H9 (cell line): ENCODE data around the gene OXCT1. TPM values are rescaled to one million over a fixed set of nuclear protein-coding genes. Genes with fewer than 3 reads are reported as not detected.

Experiments
- DNase-seq: peaks from one replicate; pipeline ENCODE4 v3.0.0-alpha.2; 2017
- H2AFZ ChIP-seq: one replicate; pipeline ENCODE4 v1.6.1; 2013; ENCODE audit warnings: mild to moderate bottlenecking, low read length, control low read depth, moderate library complexity
- H2AK5ac ChIP-seq: 2 replicates; pipeline ENCODE4 v1.6.1; 2013; ENCODE audit warnings: low read length, control low read depth, mixed read lengths; ENCODE audit not compliant: insufficient read length
- H2BK120ac ChIP-seq: one replicate; pipeline ENCODE4 v1.6.1; 2013; ENCODE audit warnings: low read depth, mild to moderate bottlenecking, low read length, control low read depth, inconsistent platforms; ENCODE audit not compliant: poor library complexity, severe bottlenecking
- H2BK12ac ChIP-seq: 2 replicates; pipeline ENCODE4 v1.6.1; 2013; ENCODE audit warnings: low read length, control low read depth, mixed read lengths, low read depth; ENCODE audit not compliant: insufficient read length
- H2BK15ac ChIP-seq: 2 replicates; pipeline ENCODE4 v1.6.1; 2013; ENCODE audit warnings: low read depth, low read length, control low read depth
- H2BK20ac ChIP-seq: one replicate; pipeline ENCODE4 v1.6.1; 2013; ENCODE audit warnings: low read depth, mild to moderate bottlenecking, low read length, control low read depth, inconsistent platforms; ENCODE audit not compliant: poor library complexity, severe bottlenecking
- H2BK5ac ChIP-seq: 2 replicates; pipeline ENCODE4 v1.6.1; 2013; ENCODE audit warnings: low read length, control low read depth, mixed read lengths; ENCODE audit not compliant: insufficient read length
- H3K14ac ChIP-seq: 2 replicates; pipeline ENCODE4 v1.6.1; 2013; ENCODE audit warnings: low read length, control low read depth; ENCODE audit not compliant: insufficient read depth
- H3K18ac ChIP-seq: 2 replicates; pipeline ENCODE4 v1.6.1; 2013; ENCODE audit warnings: low read depth, mild to moderate bottlenecking, mixed read lengths, low read length, control low read depth; ENCODE audit not compliant: insufficient read length
- H3K23ac ChIP-seq: 2 replicates; pipeline ENCODE4 v1.6.1; 2013; ENCODE audit warnings: low read length, control low read depth, mixed read lengths, low read depth; ENCODE audit not compliant: insufficient read length
- H3K23me2 ChIP-seq: 2 replicates; pipeline ENCODE4 v1.6.1; 2013; ENCODE audit warnings: low read depth, mild to moderate bottlenecking, mixed read lengths, low read length, control low read depth; ENCODE audit not compliant: insufficient read length, poor library complexity, severe bottlenecking
- H3K27ac ChIP-seq: 2 replicates; pipeline ENCODE4 v1.5.1; 2013; ENCODE audit warnings: low read length, control low read depth, mixed read lengths, low read depth; ENCODE audit not compliant: insufficient read length
- H3K27me3 ChIP-seq: 2 replicates; pipeline ENCODE4 v1.6.1; 2013; ENCODE audit warnings: low read length, control low read depth, inconsistent platforms; ENCODE audit not compliant: insufficient read depth
- H3K4ac ChIP-seq: 2 replicates; pipeline ENCODE4 v1.6.1; 2013; ENCODE audit warnings: low read depth, mild to moderate bottlenecking, control low read depth, inconsistent platforms, low read length, moderate library complexity
- H3K4me1 ChIP-seq: 2 replicates; pipeline ENCODE4 v1.6.1; 2013; ENCODE audit warnings: low read length, control low read depth, inconsistent platforms; ENCODE audit not compliant: insufficient read depth
- H3K4me2 ChIP-seq: 2 replicates; pipeline ENCODE4 v1.6.1; 2013; ENCODE audit warnings: low read length, control low read depth, mixed read lengths; ENCODE audit not compliant: insufficient read length, insufficient read depth
- H3K56ac ChIP-seq: 2 replicates; pipeline ENCODE4 v1.6.1; 2013; ENCODE audit warnings: low read depth, mild to moderate bottlenecking, mixed read lengths, low read length, control low read depth; ENCODE audit not compliant: insufficient read length
- H3K79me1 ChIP-seq: 2 replicates; pipeline ENCODE4 v1.6.1; 2013; ENCODE audit warnings: low read depth, mild to moderate bottlenecking, moderate library complexity, low read length, control low read depth, inconsistent platforms; ENCODE audit not compliant: insufficient read depth, poor library complexity, severe bottlenecking
- H3K79me2 ChIP-seq: 2 replicates; pipeline ENCODE4 v1.6.1; 2013; ENCODE audit warnings: low read length, control low read depth, inconsistent platforms; ENCODE audit not compliant: insufficient read depth
- H3K9ac ChIP-seq: 2 replicates; pipeline ENCODE4 v1.6.1; 2013; ENCODE audit warnings: low read length, control low read depth, mixed read lengths; ENCODE audit not compliant: insufficient read length; ENCODE audit errors: extremely low read depth
- H3K9me3 ChIP-seq: one replicate; pipeline ENCODE4 v1.6.1; 2013; ENCODE audit warnings: low read depth, low read length, inconsistent platforms; ENCODE audit not compliant: control insufficient read depth
- H3T11ph ChIP-seq: one replicate; pipeline ENCODE4 v1.6.1; 2013; ENCODE audit warnings: mild to moderate bottlenecking, low read length, control low read depth, inconsistent platforms
- H4K20me1 ChIP-seq: one replicate; pipeline ENCODE4 v1.6.1; 2013; ENCODE audit not compliant: control insufficient read depth, insufficient read length, insufficient read depth
- H4K5ac ChIP-seq: 2 replicates; pipeline ENCODE4 v1.6.1; 2013; ENCODE audit warnings: low read depth, mild to moderate bottlenecking, mixed read lengths, low read length, control low read depth; ENCODE audit not compliant: insufficient read length
- H4K8ac ChIP-seq: replicated peaks from 2 replicates; pipeline ENCODE4 v1.6.1; 2013; ENCODE audit warnings: low read length, control low read depth, mixed read lengths, low read depth; ENCODE audit not compliant: insufficient read length
- H4K91ac ChIP-seq: 2 replicates; pipeline ENCODE4 v1.6.1; 2013; ENCODE audit warnings: low read depth, mild to moderate bottlenecking, moderate library complexity, mixed read lengths, low read length, control low read depth; ENCODE audit not compliant: insufficient read length
- H3K27ac Mint-ChIP-seq, 3 experiments: 2 replicates in 2 of 3; 3 replicates in 1 of 3; pipeline ENCODE4 v1.8.0; 2020 to 2021; ENCODE audit warnings: mixed read lengths in 3 of 3, mild to moderate bottlenecking in 1 of 3, moderate library complexity in 1 of 3
- H3K27me3 Mint-ChIP-seq: 2 replicates; pipeline ENCODE4 v1.8.0; 2021; ENCODE audit warnings: low read depth, mild to moderate bottlenecking, moderate library complexity, mixed read lengths
- H3K36me3 Mint-ChIP-seq, 3 experiments: 2 replicates in 2 of 3; 3 replicates in 1 of 3; pipeline ENCODE4 v1.8.0; 2020 to 2021; ENCODE audit warnings: low read depth in 3 of 3, mixed read lengths in 3 of 3; ENCODE audit not compliant: insufficient read depth in 1 of 3
- H3K4me1 Mint-ChIP-seq, 2 experiments: 2 replicates each; pipeline ENCODE4 v1.8.0; 2020; ENCODE audit warnings: mixed read lengths in 2 of 2
- H3K4me3 Mint-ChIP-seq, 2 experiments: 2 replicates in 1 of 2; 3 replicates in 1 of 2; pipeline ENCODE4 v1.8.0; 2020 to 2021; ENCODE audit warnings: mild to moderate bottlenecking in 2 of 2, mixed read lengths in 2 of 2, moderate library complexity in 1 of 2
- H3K9me3 Mint-ChIP-seq, 2 experiments: 2 replicates in 1 of 2; 3 replicates in 1 of 2; pipeline ENCODE4 v1.8.0; 2020; ENCODE audit warnings: mild to moderate bottlenecking in 2 of 2, mixed read lengths in 2 of 2, moderate library complexity in 1 of 2
- CTCF ChIP-seq: fragments of 200-600 bp; sonication (generic); conservative IDR thresholded peaks from 3 replicates; pipeline ENCODE4 v1.8.0; 2021; ENCODE audit warnings: antibody characterized with exemption, mild to moderate bottlenecking
- total RNA-seq: library from RNA; stranded (reverse); gene quantifications from 2 replicates; pipeline ENCODE4 v1.2.1, GENCODE V29; 2021

The OXCT1 gene
- total RNA-seq, 1 experiment from 2014 or later, result 25.6 TPM

- Histone ChIP-seq H2BK5ac (no peak overlapping the region), H3T11ph (no peak overlapping the region), H3K27ac (no peak overlapping the region), H3K4ac (no peak overlapping the region), H4K91ac (no peak overlapping the region), H2AK5ac (no peak overlapping the region), H4K8ac (no peak overlapping the region), H2BK12ac (no peak overlapping the region), H4K5ac (no peak overlapping the region), H3K18ac (no peak overlapping the region), H3K56ac (no peak overlapping the region), H2BK15ac (no peak overlapping the region), H2BK120ac (no peak overlapping the region), H3K23me2 (no peaks in the 10 kb centered on the region), H3K9me3 (no peaks in the 10 kb centered on the region), H2BK20ac (no peak overlapping the region), H2AFZ (no peak overlapping the region), H3K14ac (no peak overlapping the region), H3K4me2 (no peak overlapping the region), H3K79me1 (no peaks in the 10 kb centered on the region), H3K27me3 (no peaks in the 10 kb centered on the region), H3K9ac (no peak overlapping the region), H4K20me1 (no peaks in the 10 kb centered on the region), H3K79me2 (no peaks in the 10 kb centered on the region), H3K4me1 (peaks cover 4% of the 10 kb centered on the region; the same call in 1 of the 2 replicates), H3K23ac (no peak overlapping the region)
- no peak for DNase-seq
- no peak for TF ChIP-seq CTCF
- no peak overlapping the region for H3K4me3 Mint-ChIP-seq
- H3K4me1 Mint-ChIP-seq, result peaks cover 6% of the 10 kb centered on the region in 2 experiments; a peak in 3 of 4 replicates
- H3K27me3 Mint-ChIP-seq, result no peaks in the 10 kb centered on the region
- H3K36me3 Mint-ChIP-seq, result 0 out of 7 replicates have a peak, but pooled peaks cover 0 to 3% (median 0%) of the 10 kb centered on the region in 3 experiments
- H3K27ac Mint-ChIP-seq, result no peak overlapping the region
- H3K9me3 Mint-ChIP-seq, result no peaks in the 10 kb centered on the region
Measured at GRCh38 chr5:41751867-41752266, 118.4 kb downstream of the OXCT1 start.
